ENCODE data around the gene UNC13D.

UNC13D gene

DNA sequence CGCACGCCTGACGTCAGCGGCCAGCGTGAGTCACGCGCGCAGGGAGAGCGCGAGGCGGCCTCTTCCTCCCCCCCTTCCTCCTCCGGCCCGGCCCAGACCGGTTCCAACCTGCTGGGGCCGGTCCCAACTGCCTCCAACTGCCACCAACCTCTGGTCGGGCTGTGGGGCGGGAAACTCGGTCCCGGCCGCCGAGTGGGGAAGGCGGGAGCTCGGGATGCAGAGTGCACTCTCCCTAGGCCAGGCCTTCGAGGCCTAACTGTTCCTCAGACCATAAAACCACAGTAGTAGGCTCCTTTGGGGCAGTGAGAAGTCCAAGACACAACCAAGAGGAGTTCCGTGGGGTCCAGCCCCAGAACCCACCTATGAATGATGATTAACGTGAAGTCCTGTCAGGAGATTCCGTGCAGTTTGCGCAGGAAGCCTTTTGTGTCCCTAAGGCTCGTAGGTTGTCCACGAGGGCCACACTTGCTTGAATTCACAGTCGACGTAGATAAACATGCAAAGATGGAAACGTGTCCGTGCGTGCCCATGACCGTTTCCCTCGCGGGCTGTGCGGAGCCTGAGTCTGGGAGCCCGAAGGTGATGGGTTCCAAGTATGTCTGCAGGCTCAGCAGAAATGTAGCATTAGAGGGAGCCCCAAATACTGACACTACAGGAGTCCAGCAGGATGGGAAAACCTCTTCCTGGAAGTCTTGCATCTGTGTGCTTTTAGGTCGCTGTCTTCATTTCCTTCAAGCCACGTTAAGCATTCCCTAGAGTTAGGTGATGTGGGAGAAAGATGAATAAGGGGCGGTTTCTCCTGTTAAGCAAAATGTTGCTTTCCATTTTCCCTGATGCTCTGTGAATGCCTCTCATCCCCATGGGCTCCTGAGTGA is 59.0 kb downstream of the UNC13D start:
- TF ChIP-seq, protein P1, sequence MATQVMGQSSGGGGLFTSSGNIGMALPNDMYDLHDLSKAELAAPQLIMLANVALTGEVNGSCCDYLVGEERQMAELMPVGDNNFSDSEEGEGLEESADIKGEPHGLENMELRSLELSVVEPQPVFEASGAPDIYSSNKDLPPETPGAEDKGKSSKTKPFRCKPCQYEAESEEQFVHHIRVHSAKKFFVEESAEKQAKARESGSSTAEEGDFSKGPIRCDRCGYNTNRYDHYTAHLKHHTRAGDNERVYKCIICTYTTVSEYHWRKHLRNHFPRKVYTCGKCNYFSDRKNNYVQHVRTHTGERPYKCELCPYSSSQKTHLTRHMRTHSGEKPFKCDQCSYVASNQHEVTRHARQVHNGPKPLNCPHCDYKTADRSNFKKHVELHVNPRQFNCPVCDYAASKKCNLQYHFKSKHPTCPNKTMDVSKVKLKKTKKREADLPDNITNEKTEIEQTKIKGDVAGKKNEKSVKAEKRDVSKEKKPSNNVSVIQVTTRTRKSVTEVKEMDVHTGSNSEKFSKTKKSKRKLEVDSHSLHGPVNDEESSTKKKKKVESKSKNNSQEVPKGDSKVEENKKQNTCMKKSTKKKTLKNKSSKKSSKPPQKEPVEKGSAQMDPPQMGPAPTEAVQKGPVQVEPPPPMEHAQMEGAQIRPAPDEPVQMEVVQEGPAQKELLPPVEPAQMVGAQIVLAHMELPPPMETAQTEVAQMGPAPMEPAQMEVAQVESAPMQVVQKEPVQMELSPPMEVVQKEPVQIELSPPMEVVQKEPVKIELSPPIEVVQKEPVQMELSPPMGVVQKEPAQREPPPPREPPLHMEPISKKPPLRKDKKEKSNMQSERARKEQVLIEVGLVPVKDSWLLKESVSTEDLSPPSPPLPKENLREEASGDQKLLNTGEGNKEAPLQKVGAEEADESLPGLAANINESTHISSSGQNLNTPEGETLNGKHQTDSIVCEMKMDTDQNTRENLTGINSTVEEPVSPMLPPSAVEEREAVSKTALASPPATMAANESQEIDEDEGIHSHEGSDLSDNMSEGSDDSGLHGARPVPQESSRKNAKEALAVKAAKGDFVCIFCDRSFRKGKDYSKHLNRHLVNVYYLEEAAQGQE (IDR thresholded peaks at IDR 0.05; ENCODE audit: insufficient read depth in 1 of 2, low read depth in 2 of 2, low read length in 2 of 2), result peak in 1 of 2 experiments; percentile 76; a peak in 3 of 4 replicates
- TF ChIP-seq FOXP2 (optimal IDR thresholded peaks at IDR 0.05; ENCODE audit: borderline replicate concordance, extremely low read depth, extremely low read length, insufficient read depth) (peak; percentile 84), POLR2AphosphoS5 (IDR thresholded peaks at IDR 0.05; ENCODE audit: low read depth, low read length) (peak; percentile 94), SIN3A (IDR thresholded peaks at IDR 0.05; ENCODE audit: borderline replicate concordance, insufficient read depth, low read length) (no peak), TAF1 (IDR thresholded peaks at IDR 0.05; ENCODE audit: borderline replicate concordance, insufficient read depth, low read length) (peak; percentile 92; the same call in 1 of the 2 replicates)

DNA sequence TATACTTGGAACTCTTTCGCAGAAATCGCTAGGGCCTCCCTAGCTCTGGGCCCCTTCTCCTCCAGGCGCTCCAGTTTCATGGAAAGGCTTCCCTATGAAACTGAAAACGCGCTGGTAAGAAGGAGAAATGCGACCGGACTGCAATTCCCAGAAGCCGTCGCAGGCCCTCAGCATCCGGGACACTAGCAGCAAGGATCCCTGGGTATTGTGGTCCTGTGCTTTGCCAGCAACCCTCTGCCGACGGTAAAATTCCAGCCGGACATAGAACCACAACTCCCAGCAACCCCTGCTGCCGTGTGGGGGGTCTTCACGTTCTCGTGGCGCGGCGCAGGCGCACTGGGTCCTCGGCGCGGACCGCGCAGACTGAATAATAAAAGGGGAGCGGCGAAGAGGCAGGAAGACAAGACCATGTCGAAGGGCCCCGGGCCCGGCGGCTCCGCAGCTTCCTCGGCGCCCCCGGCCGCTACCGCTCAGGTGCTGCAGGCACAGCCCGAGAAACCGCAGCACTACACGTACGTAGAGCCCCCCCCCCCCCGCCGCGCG is 59.7 kb downstream of the UNC13D start, which contains the start of gene UNK:
Gene UNK, plus strand, starts transcription at position 334 of the 543 bp plus-strand sequence. Its CDS starts 75 bp downstream, at position 409.
- TF ChIP-seq POLR2AphosphoS5 (IDR thresholded peaks at IDR 0.05; ENCODE audit: low read depth, low read length) (0 out of 2 replicates have a peak, but pooled peaks have one; percentile 82), TAF1 (IDR thresholded peaks at IDR 0.05; ENCODE audit: borderline replicate concordance, insufficient read depth, low read length) (peak; percentile 72; the same call in 1 of the 2 replicates)
- TF ChIP-seq, protein P1 (IDR thresholded peaks at IDR 0.05; ENCODE audit: insufficient read depth in 1 of 2, low read depth in 2 of 2, low read length in 2 of 2), result no peak

DNA sequence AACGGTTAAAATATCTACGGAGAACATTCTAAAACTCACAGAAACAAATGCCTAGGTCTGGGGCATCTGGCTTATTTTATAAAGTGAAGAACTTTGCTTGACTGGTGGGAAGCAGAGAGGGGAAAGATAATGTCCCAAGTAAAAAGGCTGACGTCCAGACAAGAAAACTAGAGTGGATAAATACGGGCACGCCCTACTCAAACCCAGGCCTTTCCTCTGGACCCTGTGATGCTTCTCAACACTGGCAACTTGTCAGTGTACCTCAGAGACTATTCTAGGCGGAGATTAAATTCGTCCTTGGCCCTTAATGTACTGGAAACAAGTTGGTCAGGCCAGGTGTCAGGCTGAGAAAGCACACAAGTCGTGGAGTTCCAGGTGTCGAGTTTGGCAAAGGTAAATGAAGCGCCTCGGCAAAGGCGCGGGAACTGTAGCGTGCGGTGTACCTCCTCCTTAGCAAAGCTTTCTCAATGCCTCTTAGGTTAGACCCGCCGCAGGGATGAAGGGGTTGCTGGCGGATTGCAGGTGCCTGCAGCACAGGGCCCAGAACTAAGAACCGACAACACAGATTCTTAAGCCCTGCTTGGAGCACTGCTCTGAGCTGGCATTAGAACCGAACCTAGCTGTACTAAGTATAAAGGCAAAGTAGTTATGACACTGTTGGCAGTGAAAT is 60.3 kb downstream of the UNC13D start:
- TF ChIP-seq TAF1 (IDR thresholded peaks at IDR 0.05; ENCODE audit: borderline replicate concordance, insufficient read depth, low read length) (no peak), FOXP2 (optimal IDR thresholded peaks at IDR 0.05; ENCODE audit: borderline replicate concordance, extremely low read depth, extremely low read length, insufficient read depth) (no peak), SIN3A (IDR thresholded peaks at IDR 0.05; ENCODE audit: borderline replicate concordance, insufficient read depth, low read length) (no peak), POLR2AphosphoS5 (IDR thresholded peaks at IDR 0.05; ENCODE audit: low read depth, low read length) (no peak)
- TF ChIP-seq, protein P1 (IDR thresholded peaks at IDR 0.05; ENCODE audit: insufficient read depth in 1 of 2, low read depth in 2 of 2, low read length in 2 of 2), result no peak

DNA sequence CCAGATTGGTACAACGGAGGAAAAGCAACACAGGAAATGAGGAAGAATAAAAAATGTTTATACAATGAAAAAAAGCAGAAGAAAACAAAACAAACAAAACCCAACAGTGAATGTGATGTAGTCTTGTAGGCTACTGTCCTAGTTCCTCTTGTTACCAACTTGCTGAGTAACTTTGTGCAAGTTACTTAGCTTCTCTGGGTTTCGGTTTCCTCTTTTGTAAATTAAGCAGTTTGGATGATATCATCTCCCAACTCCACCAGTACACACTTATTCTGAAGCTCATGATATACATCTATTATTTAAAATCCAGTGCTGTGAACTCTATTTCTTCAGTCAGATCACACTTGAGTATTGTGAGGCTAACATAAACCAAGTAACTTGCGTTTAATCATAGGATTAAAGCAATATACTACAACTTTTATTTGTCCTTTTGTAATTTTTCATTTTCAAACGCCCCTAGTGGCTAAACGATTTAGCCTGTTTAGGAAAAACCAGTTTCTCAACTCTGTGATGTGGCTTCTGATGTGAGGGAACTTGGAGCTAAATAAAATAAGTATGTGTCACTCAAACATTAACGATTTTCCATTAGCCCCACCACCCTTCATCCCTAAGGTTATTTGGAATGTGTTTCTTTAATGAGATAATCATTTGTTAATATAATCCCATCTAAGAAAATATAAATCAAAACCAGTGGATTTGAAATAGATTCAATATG is 61.0 kb downstream of the UNC13D start:
- TF ChIP-seq SIN3A (IDR thresholded peaks at IDR 0.05; ENCODE audit: borderline replicate concordance, insufficient read depth, low read length) (no peak), TAF1 (IDR thresholded peaks at IDR 0.05; ENCODE audit: borderline replicate concordance, insufficient read depth, low read length) (no peak), FOXP2 (optimal IDR thresholded peaks at IDR 0.05; ENCODE audit: borderline replicate concordance, extremely low read depth, extremely low read length, insufficient read depth) (no peak), POLR2AphosphoS5 (IDR thresholded peaks at IDR 0.05; ENCODE audit: low read depth, low read length) (no peak)
- TF ChIP-seq, protein P1 (IDR thresholded peaks at IDR 0.05; ENCODE audit: insufficient read depth in 1 of 2, low read depth in 2 of 2, low read length in 2 of 2), result no peak

All from PFSK-1 (cell line).